A549 (cell line): ENCODE data around the gene PPAT. TPM values are rescaled to one million over a fixed set of nuclear protein-coding genes. Genes with fewer than 3 reads are reported as not detected.

ENCODE experiments used
- ATAC-seq, 2 experiments: fragments of 200-7000 bp in 1 of 2; fragments of >200 bp in 1 of 2; cut with Nextera tagmentation in 1 of 2; cut with Tn5 transposase in 1 of 2; 3 replicates each; pipeline versions ENCODE4 v1.8.0 to v1.9.1; 2018 to 2020; ENCODE audit warnings: mild to moderate bottlenecking in 1 of 2, moderate library complexity in 1 of 2
- CTCF ChIA-PET: fragments of 300-600 bp; sonication (Branson Sonifier 250); formaldehyde crosslinking; extraction: SDS; loops from one replicate; lab custom pipeline; 2021; ENCODE audit warnings: antibody characterized with exemption, inconsistent platforms; lab: Yijun Ruan, JAX
- POLR2A ChIA-PET: fragments of 350-600 bp; formaldehyde crosslinking; extraction: SDS; loops from one replicate; lab custom pipeline; 2021; ENCODE audit warnings: antibody characterized with exemption, inconsistent platforms; lab: Yijun Ruan, JAX
- DNase-seq, 2 experiments: peaks; one replicate each; pipeline versions ENCODE4 v3.0.0 to v3.0.0-alpha.2; 2011 to 2016; ENCODE audit warnings: low read depth in 1 of 2, low spot score in 1 of 2
- FAIRE-seq: peaks from 2 replicates; lab custom pipeline; 2011; peaks lifted over from hg19 to GRCh38; lab: Jason Lieb, UNC
- H3K27ac ChIP-seq, 2 experiments: fragments of >200 bp; sonication (Bioruptor Twin); formaldehyde crosslinking; 3 replicates each; pipeline ENCODE4 v1.5.1; 2016 to 2017
- H3K4me1 ChIP-seq: fragments of >200 bp; sonication (Bioruptor Twin); formaldehyde crosslinking; 3 replicates; pipeline ENCODE4 v1.6.1; 2016
- H3K4me2 ChIP-seq: fragments of >200 bp; sonication (Bioruptor Twin); formaldehyde crosslinking; 3 replicates; pipeline ENCODE4 v1.6.1; 2016
- H3K4me3 ChIP-seq: fragments of >200 bp; sonication (Bioruptor Twin); formaldehyde crosslinking; 3 replicates; pipeline ENCODE4 v1.5.1; 2016
- H3K9me3 ChIP-seq: fragments of >200 bp; sonication (Bioruptor Twin); formaldehyde crosslinking; 3 replicates; pipeline ENCODE4 v1.6.1; 2016
- BHLHE40 ChIP-seq: IDR thresholded peaks from 2 replicates; pipeline ENCODE4 v1.6.1; 2012; ENCODE audit warnings: low read depth, low read length, inconsistent platforms
- CBX8 ChIP-seq: fragments of 200-600 bp; sonication (generic); IDR thresholded peaks from 2 replicates; pipeline ENCODE4 v1.6.1; 2016
- CEBPB ChIP-seq, 2 experiments: fragments of >200 bp in 1 of 2; sonication (Bioruptor Twin) in 1 of 2; formaldehyde crosslinking in 1 of 2; IDR thresholded peaks; 2 replicates each; pipeline ENCODE4 v1.6.1; 2012 to 2016
- EHF ChIP-seq: fragments of 250-450 bp; sonication (Bioruptor Pico); IDR thresholded peaks from 2 replicates; pipeline ENCODE4 v1.5.0; 2020; ENCODE audit warnings: mild to moderate bottlenecking
- EHMT2 ChIP-seq: fragments of 200-600 bp; sonication (generic); IDR thresholded peaks from 2 replicates; pipeline ENCODE4 v1.6.1; 2016; ENCODE audit warnings: antibody characterized with exemption, low read depth, mild to moderate bottlenecking, moderate library complexity
- HOXB5 ChIP-seq: fragments of 250-450 bp; sonication (Bioruptor Pico); IDR thresholded peaks from 2 replicates; pipeline ENCODE4 v1.5.0; 2020; ENCODE audit warnings: mild to moderate bottlenecking, moderate library complexity
- MAZ ChIP-seq: fragments of 150-350 bp; IDR thresholded peaks from 2 replicates; pipeline ENCODE4 v1.6.1; 2014; ENCODE audit warnings: antibody characterized with exemption, low read depth, low read length, borderline replicate concordance
- NFE2L2 ChIP-seq: fragments of 150-350 bp; conservative IDR thresholded peaks from 2 replicates; pipeline ENCODE4 v1.6.1; 2014; ENCODE audit warnings: low read length
- POLR2A ChIP-seq: IDR thresholded peaks from 2 replicates; pipeline ENCODE4 v1.6.1; 2012; ENCODE audit warnings: mild to moderate bottlenecking, low read length
- RCOR1 ChIP-seq: fragments of 150-350 bp; IDR thresholded peaks from 2 replicates; pipeline ENCODE4 v1.6.1; 2014; ENCODE audit warnings: antibody characterized with exemption, low read length, low read depth
- SREBF2 ChIP-seq: fragments of 450-650 bp; IDR thresholded peaks from 2 replicates; pipeline ENCODE4 v1.6.1; 2014; ENCODE audit warnings: mild to moderate bottlenecking, moderate library complexity
- WGBS: methylation state at CpG from one replicate; pipeline ENCODE4 v1.1.6; 2017; ENCODE audit errors: missing lambda C conversion rate; 5-methylcytosine and 5-hydroxymethylcytosine counted together
- polyA plus RNA-seq, 4 experiments: library from polyadenylated mRNA; depleted of rRNA in 3 of 4; stranded (reverse); fragments of >200 nt; fragmentation: RNase III in 1 of 4; extraction: RNeasy Plus Mini Kit Qiagen cat#74134 plus additional on column Dnase treatment in 1 of 4; gene quantifications; 2 replicates in 3 of 4; 3 replicates in 1 of 4; pipeline ENCODE4 v1.2.3, GENCODE V29; 2011 to 2017
- TF ChIP-seq, protein P1 (sequence below): fragments of >200 bp; sonication (Bioruptor Twin); formaldehyde crosslinking; IDR thresholded peaks from 3 replicates; pipeline ENCODE4 v1.5.1; 2016
- TF ChIP-seq, protein P2 (sequence below): IDR thresholded peaks from 2 replicates; pipeline ENCODE4 v1.6.1; 2012; ENCODE audit warnings: low read depth, borderline replicate concordance
- TF ChIP-seq, protein P3 (sequence below): fragments of 450-650 bp; IDR thresholded peaks from 2 replicates; pipeline ENCODE4 v1.6.1; 2014; ENCODE audit warnings: antibody characterized with exemption
- TF ChIP-seq, protein P4 (sequence below): fragments of >200 bp; sonication (Bioruptor Twin); formaldehyde crosslinking; IDR thresholded peaks from 3 replicates; pipeline ENCODE4 v1.6.1; 2016
- TF ChIP-seq, protein P5 (sequence below): fragments of 250-450 bp; sonication (Bioruptor Pico); IDR thresholded peaks from 2 replicates; pipeline ENCODE4 v1.5.0; 2021; ENCODE audit warnings: mild to moderate bottlenecking, moderate library complexity, borderline replicate concordance

The PPAT gene
- polyA plus RNA-seq, 2 of the 4 experiments (the other 2 are of a cell fraction) = 22.8 to 26.7 TPM

DNA sequence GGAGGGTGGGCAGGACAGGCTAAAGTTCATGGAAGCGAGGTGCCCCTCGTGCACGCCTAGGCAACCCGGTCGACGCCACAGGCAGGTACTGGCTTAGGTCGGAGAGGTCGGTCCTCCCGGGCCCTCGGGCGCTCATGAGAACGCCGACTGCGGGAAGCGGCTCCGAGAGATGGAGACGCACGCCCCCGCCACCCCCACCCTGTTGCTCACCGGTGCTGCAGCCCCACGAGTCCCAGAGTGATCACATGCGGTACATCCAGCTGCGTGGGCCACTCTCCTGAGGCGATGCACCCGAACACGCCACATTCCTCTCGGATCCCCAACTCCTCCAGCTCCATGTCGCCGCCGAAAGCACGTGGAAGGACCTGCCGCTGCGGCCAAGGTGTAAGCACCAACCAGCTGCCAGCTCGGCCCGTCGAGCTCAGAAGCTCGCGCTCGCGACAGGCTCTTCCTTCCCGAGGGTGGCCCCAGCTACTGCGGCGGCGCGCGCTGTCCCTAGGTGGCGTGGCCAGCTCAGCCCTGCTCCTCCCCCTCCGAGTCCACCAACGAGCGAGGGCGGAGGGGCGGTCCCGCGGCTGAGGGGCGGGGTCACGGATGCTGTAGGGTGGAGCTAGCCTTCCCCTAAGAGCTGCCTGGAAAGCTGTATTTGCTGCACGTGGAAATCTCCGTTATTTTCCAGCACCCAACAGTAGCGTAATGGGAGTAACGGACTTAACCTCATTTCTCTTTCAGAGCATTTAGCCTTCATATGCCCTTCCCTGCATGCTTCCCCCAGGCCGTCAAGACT, at the start of gene PPAT (continued):
- TF ChIP-seq, protein P1, sequence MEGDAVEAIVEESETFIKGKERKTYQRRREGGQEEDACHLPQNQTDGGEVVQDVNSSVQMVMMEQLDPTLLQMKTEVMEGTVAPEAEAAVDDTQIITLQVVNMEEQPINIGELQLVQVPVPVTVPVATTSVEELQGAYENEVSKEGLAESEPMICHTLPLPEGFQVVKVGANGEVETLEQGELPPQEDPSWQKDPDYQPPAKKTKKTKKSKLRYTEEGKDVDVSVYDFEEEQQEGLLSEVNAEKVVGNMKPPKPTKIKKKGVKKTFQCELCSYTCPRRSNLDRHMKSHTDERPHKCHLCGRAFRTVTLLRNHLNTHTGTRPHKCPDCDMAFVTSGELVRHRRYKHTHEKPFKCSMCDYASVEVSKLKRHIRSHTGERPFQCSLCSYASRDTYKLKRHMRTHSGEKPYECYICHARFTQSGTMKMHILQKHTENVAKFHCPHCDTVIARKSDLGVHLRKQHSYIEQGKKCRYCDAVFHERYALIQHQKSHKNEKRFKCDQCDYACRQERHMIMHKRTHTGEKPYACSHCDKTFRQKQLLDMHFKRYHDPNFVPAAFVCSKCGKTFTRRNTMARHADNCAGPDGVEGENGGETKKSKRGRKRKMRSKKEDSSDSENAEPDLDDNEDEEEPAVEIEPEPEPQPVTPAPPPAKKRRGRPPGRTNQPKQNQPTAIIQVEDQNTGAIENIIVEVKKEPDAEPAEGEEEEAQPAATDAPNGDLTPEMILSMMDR = no peak
- TF ChIP-seq HOXB5 (no peak), EHMT2 (no peak), MAZ (no peak), EHF (CRISPR knock-in tag) (no peak), BHLHE40 (0 out of 2 replicates have a peak, but pooled peaks have one; percentile 7), CBX8 (no peak)
- TF ChIP-seq, protein P2, sequence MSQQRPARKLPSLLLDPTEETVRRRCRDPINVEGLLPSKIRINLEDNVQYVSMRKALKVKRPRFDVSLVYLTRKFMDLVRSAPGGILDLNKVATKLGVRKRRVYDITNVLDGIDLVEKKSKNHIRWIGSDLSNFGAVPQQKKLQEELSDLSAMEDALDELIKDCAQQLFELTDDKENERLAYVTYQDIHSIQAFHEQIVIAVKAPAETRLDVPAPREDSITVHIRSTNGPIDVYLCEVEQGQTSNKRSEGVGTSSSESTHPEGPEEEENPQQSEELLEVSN = no peak; the same call in 1 of the 2 replicates
- TF ChIP-seq, all 56 proteins: peak for 6

DNA sequence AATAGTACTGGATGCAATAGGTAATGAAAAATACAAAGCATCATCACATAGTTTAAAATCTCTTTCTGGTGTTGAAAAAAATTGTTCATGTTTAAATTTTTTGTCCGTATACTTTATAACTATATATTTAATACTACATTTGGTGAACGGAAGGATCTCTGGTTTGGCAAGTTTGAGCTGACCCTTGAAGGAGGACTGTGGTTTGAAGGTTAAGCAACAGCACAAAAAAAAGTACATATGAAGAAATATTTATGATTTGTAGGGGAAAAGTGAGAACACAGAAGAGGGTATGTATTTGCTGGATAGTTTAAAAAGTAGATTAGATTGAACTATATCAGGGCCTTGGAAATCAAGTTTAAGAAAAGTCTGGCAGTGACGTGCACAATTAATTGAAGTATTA, 45.3 kb upstream of the PPAT start:
- no peak overlapping the region for H3K27ac ChIP-seq
- 97% methylated on average over 3 of the region's 3 CpGs for WGBS
- FAIRE-seq (no peak), DNase-seq (no peak), ATAC-seq (no peak)
- no peak overlapping the region for H3K4me3 ChIP-seq
- no peak for TF ChIP-seq NFE2L2
- no peaks in the 10 kb centered on the region for H3K9me3 ChIP-seq
- ChIA-PET POLR2A (no interaction called here), CTCF (interaction anchor here (1.3 kb wide), 1 partner anchor 147 kb away, joined by 4 read pairs; no protein-coding TSS in a partner anchor)
- H3K4me2 ChIP-seq = no peak overlapping the region
- H3K4me1 ChIP-seq = no peaks in the 10 kb centered on the region

DNA sequence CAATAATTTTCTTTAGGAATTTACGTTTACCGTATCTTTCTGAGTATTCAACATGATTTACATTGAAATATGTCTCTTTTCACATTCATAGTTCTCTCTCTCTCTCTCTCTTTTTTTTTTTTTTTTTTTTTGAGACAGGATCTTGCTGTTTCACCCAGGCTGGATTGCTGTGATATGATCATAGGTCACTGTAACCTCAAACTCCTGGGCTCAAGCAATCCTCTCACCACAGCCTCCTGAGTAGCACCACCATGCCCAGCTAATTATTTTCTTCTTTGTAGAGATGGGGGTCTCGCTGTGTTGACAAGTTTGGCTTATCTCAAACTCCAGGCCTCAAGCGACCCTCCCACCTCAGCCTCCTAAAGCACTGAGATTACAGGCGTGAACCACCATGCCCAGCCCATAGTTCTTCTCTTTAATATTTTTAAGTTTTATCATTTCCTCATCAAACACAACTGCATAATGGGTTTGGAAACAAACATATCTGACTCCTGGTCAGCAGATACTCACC, 41.8 kb upstream of the PPAT start:
- FAIRE-seq (no peak), ATAC-seq (no peak)

More for the DNA sequence above, 41.8 kb upstream of the PPAT start:
- H3K27ac ChIP-seq = no peak overlapping the region
- TF ChIP-seq CEBPB (IDR thresholded peaks at IDR 0.05) (no peak), POLR2A (no peak), RCOR1 (no peak), SREBF2 (no peak), MAZ (no peak)
- TF ChIP-seq, protein P3, sequence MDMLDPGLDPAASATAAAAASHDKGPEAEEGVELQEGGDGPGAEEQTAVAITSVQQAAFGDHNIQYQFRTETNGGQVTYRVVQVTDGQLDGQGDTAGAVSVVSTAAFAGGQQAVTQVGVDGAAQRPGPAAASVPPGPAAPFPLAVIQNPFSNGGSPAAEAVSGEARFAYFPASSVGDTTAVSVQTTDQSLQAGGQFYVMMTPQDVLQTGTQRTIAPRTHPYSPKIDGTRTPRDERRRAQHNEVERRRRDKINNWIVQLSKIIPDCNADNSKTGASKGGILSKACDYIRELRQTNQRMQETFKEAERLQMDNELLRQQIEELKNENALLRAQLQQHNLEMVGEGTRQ = no peak
- TF ChIP-seq, protein P4, sequence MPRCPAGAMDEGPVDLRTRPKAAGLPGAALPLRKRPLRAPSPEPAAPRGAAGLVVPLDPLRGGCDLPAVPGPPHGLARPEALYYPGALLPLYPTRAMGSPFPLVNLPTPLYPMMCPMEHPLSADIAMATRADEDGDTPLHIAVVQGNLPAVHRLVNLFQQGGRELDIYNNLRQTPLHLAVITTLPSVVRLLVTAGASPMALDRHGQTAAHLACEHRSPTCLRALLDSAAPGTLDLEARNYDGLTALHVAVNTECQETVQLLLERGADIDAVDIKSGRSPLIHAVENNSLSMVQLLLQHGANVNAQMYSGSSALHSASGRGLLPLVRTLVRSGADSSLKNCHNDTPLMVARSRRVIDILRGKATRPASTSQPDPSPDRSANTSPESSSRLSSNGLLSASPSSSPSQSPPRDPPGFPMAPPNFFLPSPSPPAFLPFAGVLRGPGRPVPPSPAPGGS = no peak
- TF ChIP-seq, protein P5, sequence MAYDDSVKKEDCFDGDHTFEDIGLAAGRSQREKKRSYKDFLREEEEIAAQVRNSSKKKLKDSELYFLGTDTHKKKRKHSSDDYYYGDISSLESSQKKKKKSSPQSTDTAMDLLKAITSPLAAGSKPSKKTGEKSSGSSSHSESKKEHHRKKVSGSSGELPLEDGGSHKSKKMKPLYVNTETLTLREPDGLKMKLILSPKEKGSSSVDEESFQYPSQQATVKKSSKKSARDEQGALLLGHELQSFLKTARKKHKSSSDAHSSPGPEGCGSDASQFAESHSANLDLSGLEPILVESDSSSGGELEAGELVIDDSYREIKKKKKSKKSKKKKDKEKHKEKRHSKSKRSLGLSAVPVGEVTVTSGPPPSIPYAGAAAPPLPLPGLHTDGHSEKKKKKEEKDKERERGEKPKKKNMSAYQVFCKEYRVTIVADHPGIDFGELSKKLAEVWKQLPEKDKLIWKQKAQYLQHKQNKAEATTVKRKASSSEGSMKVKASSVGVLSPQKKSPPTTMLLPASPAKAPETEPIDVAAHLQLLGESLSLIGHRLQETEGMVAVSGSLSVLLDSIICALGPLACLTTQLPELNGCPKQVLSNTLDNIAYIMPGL (CRISPR knock-in tag) = no peak
- no peak overlapping the region for H3K4me2 ChIP-seq
- POLR2A ChIA-PET = no interaction called here
- H3K4me3 ChIP-seq = no peak overlapping the region
- CTCF ChIA-PET = no interaction called here
- H3K4me1 ChIP-seq = no peaks in the 10 kb centered on the region
- WGBS = 94% methylated on average over 5 of the region's 5 CpGs
- no peaks in the 10 kb centered on the region for H3K9me3 ChIP-seq
- DNase-seq = no peak
